G401 (cell line): ENCODE data around the gene SNX9. TPM values are rescaled to one million over a fixed set of nuclear protein-coding genes. Genes with fewer than 3 reads are reported as not detected.
"Not testable (repeated sequence)": the region's sequence is repeated elsewhere in the genome, so short reads cannot be mapped to it uniquely, and the experiment has no call there.

ENCODE experiments used
- DNase-seq: peaks from one replicate; pipeline ENCODE4 v3.0.0-alpha.2; 2015; ENCODE audit warnings: low spot score
- in situ Hi-C: cut with HindIII; loops from 2 replicates; pipeline ENCODE4 v1.10.0; 2016; ENCODE audit warnings: low sequenced_read_pairs, mixed read lengths
- total RNA-seq: library from RNA; depleted of rRNA; stranded (reverse); fragments of >200 nt; shearing (Covaris generic); gene quantifications from 2 replicates; pipeline ENCODE4 v1.2.3, GENCODE V29; 2014

The SNX9 gene
- total RNA-seq, 1 experiment from 2014 or later = 20.5 TPM

DNA sequence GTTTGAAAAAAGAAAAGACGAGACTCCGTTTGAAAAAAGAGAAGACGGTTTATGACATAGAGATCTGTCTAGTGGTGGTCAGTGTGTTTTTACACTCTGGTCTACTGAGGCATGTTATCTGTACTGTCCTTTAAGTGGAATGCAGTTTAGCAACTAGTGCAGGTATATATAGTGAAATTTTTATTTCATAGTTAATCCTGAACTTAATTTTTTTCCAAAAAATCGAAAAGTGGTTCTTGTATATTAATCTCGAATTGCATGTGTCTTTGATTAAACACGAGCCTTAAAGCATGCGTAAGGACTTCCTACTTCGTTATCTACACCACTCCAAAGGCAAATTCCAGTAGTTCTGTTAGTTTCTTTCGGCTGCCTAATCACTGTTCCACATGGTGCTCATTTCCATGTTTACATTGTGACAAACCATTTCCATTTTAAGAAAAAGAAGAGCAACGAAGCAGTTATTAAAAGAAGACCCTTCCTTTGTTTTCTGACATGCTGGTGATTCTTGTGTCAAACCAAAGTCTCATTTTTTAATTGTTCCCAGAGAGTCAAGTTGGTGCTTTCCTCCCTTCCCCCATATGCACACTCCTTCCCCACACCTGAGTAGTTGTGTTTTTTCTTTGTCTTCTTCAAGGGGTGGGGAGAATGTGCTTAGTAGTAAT is 2.3 kb downstream of the SNX9 start:
- in situ Hi-C loops = no loop called here
- DNase-seq = no peak

DNA sequence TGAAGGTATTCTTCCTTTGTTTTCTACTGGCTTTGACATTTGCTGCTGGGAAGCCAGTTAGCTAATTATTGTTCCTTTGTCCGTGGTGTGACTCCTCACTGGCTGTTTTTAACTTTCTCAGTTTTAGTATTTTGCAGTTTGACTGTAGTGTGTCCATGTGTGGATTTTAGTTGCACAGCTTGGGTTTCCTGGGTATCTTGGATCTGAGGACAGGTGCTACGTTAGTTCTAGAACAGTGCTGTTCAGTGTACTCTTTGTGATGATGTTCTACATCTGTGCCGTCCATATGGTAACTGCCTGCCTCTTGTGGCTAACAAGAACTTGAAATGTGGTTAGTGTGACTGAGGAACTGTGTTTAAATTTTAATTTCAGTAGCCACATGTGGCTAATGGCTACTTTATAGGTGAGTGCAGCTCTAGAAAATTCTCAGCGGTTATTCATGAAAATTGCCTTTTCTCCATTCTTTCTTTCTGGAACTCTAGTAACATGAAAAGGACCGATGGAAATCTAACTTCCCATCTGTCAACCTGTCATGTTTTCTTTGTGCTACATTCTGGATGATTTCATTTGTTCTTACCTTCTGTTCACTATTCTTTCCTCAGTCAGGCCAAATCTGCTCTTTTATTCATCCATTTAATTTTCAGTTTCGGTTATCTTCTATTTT is 7.4 kb downstream of the SNX9 start:
- peak; percentile 68 for DNase-seq
- in situ Hi-C loops = no loop called here

DNA sequence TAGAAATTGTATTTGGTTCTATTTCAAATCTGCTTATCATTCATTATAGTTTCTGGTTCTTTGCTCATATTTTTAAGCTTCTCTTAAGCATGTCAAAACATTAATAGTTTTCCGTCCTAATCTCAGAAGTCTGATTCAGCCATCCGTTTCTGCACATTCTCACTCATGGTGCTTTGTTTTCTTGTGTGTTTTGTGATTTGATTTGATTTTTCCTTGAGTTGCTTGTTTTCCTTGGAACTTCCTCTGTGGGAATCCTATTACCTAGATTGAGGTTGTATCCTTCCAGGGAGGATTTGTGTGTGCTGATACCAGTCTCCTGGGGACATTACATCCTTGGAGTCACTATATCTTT is 7.9 kb downstream of the SNX9 start:
- DNase-seq = no peak
- in situ Hi-C loops = no loop called here

DNA sequence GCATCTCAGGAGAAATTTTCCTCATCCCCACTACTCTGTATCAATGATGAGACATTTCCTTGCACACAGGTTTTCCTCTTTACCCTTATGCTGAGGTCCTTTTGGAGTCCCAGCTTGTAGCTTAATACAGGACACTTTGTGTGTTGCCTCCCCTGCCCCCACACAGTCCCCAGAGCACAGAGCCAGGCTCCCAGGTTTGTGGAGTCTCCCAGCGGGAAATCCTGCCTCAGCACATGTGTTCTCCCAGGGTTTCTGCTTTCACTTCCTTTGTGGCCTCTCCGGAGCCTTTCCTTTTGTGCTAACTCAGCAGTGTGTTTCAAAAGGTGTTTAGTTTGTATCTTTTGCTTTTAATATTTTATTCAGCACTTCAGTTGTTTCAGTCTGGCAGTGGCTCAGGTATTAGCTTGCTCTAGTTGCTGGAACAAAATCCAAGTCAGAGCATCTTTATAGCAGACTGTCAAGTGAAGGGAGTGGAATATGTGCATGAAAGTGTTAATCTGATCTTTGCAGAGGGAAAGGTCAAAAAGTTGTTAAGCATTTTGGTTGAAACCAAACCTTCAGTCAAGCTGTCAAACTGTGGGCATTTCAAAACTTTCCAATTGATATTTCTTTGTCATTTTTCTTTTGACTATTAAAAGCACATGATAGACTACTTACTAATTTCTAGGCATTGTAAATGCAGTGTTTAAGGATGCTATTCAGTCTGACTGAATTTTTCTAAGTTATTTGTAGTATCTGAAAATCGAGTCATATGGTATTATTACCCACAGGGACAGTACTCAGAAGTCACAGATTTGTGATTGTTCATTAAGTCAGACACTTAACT is 8.6 kb downstream of the SNX9 start:
- no peak for DNase-seq
- in situ Hi-C loops = no loop called here

DNA sequence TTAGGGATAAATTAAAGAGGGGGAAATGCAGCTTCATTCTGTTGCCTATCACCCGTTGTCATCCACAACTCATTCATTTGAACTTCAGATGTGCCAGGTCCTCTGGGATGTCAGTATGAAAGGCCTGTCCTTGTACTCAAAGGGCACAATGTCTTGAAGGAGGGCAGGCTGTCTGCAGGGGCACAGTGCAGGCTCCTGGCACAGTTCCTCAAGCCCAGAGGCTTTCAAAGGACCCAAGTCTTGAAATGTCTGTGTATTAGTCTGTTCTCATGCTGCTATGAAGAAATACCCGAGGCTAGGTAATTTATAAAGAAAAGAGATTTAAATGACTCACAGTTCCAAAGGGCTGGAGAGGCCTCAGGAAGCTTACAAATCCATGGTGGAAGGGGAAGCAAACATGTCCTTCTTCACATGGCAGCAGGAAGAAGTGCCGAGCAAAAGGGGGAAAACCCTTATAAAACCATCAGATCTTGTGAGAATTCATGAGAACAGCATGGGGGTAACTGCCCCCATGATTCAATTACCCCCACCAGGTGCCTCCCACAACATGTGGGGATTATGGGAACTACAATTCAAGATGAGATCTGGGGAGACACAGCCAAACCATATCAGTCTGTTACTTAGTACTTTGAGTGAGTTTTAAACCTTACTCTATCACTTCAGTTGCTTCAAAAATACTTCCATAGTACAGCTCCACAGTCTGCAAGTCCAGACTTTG is 9.4 kb downstream of the SNX9 start:
- DNase-seq = no peak
- in situ Hi-C loops = no loop called here

DNA sequence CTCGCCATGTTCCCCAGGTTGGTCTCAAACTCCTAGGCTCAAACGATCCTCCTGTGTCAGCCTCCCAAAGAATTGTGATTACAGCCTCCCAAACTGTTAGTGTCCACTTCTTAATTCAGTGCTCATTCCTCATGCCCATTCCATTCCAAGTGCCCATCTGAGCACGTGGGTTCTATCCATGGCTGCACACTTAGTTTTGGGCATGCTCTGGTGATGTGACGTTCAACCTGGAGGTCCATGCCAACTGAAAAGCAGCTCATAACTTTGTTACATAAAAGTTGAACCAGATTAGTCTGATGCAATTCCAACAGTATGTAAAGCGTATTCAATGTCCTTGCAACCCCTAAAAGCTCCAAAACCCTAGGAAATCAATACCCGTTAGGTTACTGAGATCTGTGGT is 11.5 kb downstream of the SNX9 start:
- in situ Hi-C loops = no loop called here
- DNase-seq = no peak

DNA sequence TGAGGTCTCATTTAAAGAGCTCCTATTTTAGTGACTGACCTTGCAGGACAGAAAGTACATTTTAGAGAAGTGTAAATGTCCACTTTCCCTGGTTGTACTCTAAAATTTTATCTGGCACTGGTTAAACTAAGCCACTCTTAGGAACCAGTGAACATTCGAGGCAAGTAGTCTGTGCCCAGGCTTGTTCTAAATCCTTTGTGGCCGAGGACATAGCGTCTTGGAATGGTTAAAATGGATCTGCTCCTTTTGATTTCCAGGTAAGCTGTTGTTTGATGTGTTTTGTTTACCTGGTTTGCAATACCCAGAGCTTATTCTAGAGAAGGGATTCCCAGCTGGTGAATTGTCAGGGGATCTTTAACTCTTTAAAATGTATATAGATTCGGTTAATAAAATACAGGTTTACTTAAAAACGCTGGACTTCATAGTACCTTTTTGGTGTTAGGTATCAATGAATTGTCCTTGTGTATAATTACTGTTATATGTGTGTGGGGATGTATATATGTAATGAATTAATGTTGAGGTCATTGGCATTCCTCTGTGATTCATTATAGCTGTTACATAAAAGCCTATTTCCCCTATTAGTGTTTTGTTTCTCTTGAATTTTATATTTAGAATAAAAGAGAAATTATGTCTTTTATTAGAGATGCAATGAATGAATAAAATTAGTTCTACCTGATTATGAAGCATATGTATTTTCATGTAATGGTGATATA is 15.8 kb downstream of the SNX9 start:
- in situ Hi-C loops = no loop called here
- DNase-seq = no peak

DNA sequence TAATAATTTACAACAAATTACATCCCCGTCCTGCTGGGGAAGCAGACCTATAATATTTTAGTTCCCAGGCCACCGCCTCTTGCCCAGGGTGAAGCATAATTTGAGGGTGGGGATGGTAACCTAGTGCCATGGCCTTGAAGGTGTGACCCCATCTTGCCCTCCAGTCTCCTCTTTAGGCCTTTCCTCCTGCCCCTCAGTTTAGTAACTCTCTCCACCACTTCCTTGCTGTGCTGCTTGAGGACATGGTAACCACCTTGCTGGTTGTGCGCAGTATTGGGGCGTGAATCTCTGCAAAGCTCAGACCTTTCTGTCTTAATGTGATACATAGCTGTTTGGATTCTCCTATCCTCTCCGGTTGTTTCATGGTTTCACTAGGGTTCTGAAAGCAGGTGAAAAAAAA is 16.6 kb downstream of the SNX9 start:
- in situ Hi-C loops = no loop called here
- DNase-seq = no peak

DNA sequence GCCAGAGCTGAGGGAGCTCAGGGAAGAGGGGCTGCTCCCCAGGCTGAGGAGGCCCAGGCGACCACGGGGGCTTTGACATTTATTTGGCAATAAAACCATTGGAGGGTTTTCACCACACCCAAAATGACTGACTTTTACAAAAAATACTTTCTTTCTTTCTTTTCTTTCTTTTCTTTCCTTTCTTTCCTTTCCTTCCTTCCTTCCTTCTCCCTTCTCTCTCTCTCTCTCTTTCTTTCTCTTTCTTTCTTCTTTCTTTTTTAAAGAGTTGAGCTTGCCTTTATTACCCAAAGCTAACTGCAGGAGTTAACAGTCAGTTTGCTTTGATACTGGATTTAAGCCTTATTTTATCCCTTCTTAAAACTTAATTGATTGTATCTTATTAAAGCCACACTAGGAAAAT is 17.2 kb downstream of the SNX9 start:
- no peak for DNase-seq
- in situ Hi-C loops = no loop called here

DNA sequence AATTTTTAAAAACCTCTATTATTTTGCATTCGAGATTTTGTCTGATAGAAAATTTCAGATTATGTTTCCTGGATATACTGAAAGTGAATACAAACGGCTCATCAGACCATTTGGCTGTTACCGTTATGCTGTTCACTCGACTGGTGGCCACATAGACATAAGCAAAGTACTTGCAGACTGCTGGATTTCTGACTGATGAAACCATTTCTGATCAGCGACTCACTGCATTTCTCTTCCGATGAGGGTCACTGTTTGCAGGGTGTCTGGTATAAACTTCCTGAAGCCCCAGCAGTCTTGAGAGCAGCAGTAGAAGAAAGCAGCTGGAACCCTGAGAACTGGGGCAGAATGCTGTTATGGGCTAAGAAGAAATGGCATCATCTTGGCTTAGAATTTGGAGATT is 17.7 kb downstream of the SNX9 start:
- in situ Hi-C loops = no loop called here
- no peak for DNase-seq

DNA sequence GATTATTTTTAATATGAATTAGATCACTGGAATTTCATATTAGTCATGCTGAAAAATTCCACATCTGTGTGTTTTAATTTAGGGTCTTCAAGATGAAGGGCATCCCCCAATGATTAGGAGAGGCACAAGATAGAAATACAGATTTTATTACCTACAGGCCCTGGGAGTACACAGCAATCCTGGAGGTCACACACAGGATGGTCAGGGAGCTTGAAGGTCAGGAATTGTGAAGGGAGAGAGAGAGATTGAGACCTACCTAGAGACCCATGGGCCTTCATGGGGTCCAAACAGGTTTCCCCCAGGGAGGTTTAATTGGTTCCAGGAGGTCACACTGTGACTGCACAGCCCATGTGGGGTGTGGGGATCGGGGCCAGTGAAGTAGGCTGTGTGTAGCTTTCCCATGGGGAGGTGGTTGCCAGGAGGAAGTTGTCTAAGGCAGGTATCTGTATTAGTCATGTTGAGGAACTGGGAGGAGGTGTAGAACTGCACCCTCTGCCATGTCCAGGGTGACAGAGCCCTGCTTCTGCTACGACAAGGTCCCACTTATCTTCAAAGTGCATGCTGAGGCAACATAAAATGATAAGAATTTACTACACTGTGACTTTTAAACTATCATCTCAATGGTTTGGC is 18.3 kb downstream of the SNX9 start:
- in situ Hi-C loops = no loop called here
- DNase-seq = no peak

DNA sequence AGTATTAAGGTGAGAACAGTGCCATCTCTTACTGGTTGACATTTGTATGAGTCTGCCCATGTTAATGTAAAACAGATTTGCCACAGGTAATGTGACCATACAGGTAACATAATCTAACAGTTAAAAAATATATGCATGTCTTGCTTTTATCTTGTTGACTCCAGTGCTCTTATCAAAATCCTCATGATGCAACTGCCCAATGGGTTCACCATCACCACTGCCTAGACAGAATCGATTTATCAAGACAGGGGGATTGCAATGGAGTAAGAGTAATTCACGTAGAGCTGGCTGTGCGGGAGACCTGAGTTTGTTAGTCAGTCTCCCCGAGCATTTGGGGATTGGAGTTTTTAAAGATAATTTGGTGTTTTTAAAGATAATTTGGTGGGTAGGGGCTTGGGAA is 19.2 kb downstream of the SNX9 start:
- no peak for DNase-seq
- in situ Hi-C loops = no loop called here

DNA sequence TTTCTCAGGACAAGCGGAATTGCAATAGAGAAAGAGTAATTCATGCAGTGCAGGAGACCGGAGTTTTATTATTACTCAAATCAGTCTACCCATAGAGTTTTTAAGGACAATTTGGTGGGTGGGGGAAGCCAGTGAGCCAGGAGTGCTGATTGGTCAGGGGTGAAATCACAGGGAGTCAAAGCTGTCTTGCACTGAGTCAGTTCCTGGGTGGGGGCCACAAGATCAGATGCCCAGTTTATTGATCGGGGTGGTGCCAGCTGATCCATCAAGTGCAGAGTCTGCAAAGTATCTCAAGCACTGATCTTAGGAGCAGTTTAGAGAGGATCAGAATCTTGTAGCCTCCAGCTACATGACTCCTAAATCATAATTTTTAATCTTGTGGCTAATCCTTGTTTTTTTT is 21.1 kb downstream of the SNX9 start:
- DNase-seq, in situ Hi-C loops: not testable (repeated sequence)

DNA sequence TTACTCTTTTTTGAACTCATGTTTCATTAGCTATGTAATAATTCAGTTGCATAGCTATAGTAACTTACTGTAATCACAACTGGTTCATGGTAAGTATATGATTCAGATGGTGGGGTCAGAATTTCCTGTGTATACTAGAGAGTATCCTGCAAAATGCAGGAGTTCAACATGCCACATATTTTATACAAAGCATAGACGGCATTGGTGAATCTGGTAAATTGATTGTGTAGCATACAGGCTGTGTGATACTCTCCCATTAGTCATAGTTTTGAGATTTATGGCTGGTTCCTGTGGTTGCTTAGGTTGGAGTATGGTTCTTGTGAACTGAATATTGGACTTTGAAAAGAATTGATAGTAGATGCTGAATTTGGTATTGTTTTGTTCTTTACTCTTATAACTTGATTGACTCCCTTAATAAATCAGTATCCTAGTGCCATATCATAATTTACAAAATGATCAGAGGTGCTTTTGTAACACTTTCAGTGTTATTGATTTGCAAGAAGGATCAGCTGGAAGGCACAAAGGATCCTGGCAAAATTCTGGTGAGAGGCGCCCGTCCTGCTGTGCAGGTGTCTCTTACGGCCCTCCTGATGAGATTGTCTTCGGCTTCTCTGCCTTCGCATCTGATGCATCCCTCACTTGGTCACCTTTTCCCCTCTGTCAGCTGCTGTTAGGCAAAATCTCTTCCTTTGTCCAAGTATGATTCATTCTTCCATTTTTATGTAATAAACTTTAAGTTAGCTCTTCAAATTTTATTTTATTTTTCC is 22.6 kb downstream of the SNX9 start:
- DNase-seq = no peak
- in situ Hi-C loops = no loop called here

DNA sequence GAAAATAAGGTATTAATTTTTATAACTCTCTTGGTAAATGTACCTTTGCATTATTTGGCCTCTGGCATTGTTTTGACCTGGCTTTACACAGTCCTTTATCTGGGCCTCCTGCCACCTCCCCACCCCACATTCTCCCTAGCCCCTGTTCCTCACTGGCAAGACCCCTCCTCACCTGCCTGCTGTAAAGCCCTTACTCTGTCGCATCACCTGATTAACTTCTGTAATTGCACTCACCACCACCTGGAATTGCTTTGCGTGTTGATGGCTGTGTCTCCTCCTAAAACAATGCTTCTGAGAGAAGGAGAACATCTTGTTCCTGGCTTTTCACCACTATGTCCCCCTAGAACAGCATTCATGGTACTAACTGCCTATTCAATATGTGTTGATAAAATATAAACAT is 24.8 kb downstream of the SNX9 start:
- in situ Hi-C loops = no loop called here

DNA sequence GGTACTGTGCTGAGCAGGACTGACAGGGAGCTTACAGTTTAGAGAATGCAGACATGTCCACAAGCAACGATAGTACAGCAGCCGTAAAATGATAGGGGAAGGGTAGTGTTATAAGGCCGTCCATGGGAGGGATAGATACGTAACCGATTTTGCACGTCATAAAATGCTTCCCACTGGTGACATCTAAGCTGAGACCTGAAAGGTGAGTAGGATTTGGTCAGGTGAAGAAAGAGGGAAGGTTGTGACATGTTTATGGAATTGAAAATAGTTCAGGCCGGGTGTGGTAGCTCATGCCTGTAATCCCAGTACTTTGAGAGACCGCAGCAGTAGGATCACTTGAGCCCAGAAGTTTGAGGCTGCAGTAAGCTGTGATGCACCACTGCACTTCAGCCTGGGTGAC is 25.6 kb downstream of the SNX9 start:
- no peak for DNase-seq
- in situ Hi-C loops = no loop called here

More for the DNA sequence above, 24.8 kb downstream of the SNX9 start:
- DNase-seq = no peak

DNA sequence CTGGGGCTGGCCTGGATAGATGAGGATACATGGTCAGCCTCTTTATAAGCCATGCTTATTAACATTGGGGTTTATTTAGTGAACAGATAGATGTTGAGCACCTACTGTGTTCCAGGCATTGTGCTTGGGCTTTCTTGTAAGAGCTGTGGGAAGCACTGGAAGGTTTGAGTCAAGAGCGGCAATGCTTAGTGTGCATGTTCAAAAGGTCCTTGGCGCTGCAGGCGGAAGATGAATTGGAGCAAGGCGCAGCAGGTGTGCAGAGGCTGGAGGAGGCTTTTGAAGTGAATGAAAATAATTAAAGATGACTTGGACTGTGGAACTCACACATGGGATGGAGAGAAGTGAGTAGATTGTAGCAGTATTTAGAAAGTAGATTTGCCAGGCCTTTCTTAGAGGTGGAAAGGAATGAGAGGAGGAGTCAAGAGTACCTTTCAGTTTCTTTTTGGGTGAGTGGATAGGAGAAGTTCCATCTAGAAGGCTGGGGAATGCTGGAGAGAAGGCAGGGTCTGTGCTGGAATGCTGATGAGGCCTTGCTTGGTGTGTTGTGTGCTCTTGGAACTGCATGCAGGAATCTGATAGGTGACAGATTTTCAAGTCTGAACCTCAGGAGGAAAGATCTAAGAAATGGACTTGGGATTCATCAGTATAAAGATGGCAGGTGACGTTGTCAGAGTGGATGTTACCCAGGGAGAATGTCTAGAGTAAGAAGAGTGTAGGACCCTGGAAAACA is 26.4 kb downstream of the SNX9 start:
- peak; percentile 54 for DNase-seq
- in situ Hi-C loops = no loop called here

DNA sequence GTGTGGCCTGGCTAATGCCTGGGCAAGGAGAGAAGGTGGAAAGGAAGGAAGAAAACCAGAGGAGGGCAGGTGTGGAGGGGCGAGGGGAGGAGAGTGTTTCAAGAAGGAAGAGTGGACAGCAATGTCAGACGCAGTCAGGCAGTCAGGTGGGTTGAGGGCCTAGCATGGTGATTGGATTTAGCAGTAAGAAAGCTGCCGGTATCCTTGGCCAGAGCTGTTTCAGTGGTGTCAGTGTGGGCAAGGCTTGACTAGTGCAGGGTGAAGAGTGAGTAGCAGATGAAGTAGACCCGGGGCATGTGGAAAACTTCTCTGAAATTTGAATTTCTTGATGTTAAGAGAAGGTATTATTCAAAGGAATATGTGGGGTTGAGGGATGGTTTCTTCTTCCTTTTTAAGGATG is 27.0 kb downstream of the SNX9 start:
- in situ Hi-C loops = no loop called here
- DNase-seq = no peak
